ENCODE results near the gene TOB2.
"Not testable (repeated sequence)": the region's sequence is repeated elsewhere in the genome, so short reads cannot be mapped to it uniquely, and the experiment has no call there.

Gene TOB2

GRCh38 chr22:41468381-41469217, 22.0 kb upstream of the TOB2 start, which contains the start of the genes ACO2 and PHF5A:
TSS of gene ACO2 (plus strand) at chr22:41469117. CDS start at chr22:41469147, 30 bp downstream.
TSS of gene PHF5A (minus strand) at chr22:41468692. CDS start at chr22:41468653, 39 bp downstream.
- DNase-seq (ENCODE audit: low read depth): peak; percentile 98

- no peak for DNase-seq (ENCODE audit: low read depth)
Measured at GRCh38 chr22:41461901-41462300, 15.3 kb upstream of the TOB2 start.

- DNase-seq (ENCODE audit: low read depth): not testable (repeated sequence)
Measured at GRCh38 chr22:41460071-41460470, 13.5 kb upstream of the TOB2 start.

GRCh38 chr22:41459431-41459830, 12.8 kb upstream of the TOB2 start:
- no peak for DNase-seq (ENCODE audit: low read depth)

- no peak for DNase-seq (ENCODE audit: low read depth)
Measured at GRCh38 chr22:41458161-41458728, 11.6 kb upstream of the TOB2 start.

- DNase-seq (ENCODE audit: low read depth): peak; percentile 100
Measured at GRCh38 chr22:41448189-41448808, 1.7 kb upstream of the TOB2 start.

- peak; percentile 57 for DNase-seq (ENCODE audit: low read depth)
Measured at GRCh38 chr22:41447435-41448188, 1.0 kb upstream of the TOB2 start.

- DNase-seq (ENCODE audit: low read depth): no peak
Measured at GRCh38 chr22:41446057-41446501, 522 bp downstream of the TOB2 start.

- peak; percentile 61 for DNase-seq (ENCODE audit: low read depth)
Measured at GRCh38 chr22:41445129-41446056, 1.2 kb downstream of the TOB2 start.

- peak; percentile 96 for DNase-seq (ENCODE audit: low read depth)
Measured at GRCh38 chr22:41444360-41445128, 2.1 kb downstream of the TOB2 start.

GRCh38 chr22:41442240-41442792, 4.3 kb downstream of the TOB2 start:
- DNase-seq (ENCODE audit: low read depth): no peak

- DNase-seq (ENCODE audit: low read depth): not testable (repeated sequence)
Measured at GRCh38 chr22:41440511-41440910, 6.1 kb downstream of the TOB2 start.

GRCh38 chr22:41437198-41437597, 9.4 kb downstream of the TOB2 start:
- no peak for DNase-seq (ENCODE audit: low read depth)

- DNase-seq (ENCODE audit: low read depth): no peak
Measured at GRCh38 chr22:41436322-41437113, 10.1 kb downstream of the TOB2 start.

- DNase-seq (ENCODE audit: low read depth): no peak
Measured at GRCh38 chr22:41435560-41435959, 11.0 kb downstream of the TOB2 start.

GRCh38 chr22:41434361-41435003, 12.1 kb downstream of the TOB2 start:
- not testable (repeated sequence) for DNase-seq (ENCODE audit: low read depth)

GRCh38 chr22:41433480-41433879, 13.1 kb downstream of the TOB2 start:
- not testable (repeated sequence) for DNase-seq (ENCODE audit: low read depth)

GRCh38 chr22:41431656-41432055, 14.9 kb downstream of the TOB2 start:
- no peak for DNase-seq (ENCODE audit: low read depth)

GRCh38 chr22:41429951-41430332, 16.7 kb downstream of the TOB2 start:
- no peak for DNase-seq (ENCODE audit: low read depth)
